HG02588 (cell line): Measurements from ENCODE around the gene PAIP2.
"Not testable (repeated sequence)": the region's sequence is repeated elsewhere in the genome, so short reads cannot be mapped to it uniquely, and the experiment has no call there.

Experiments used
- ATAC-seq: cut with Tn5 transposase; IDR thresholded peaks from one replicate; pipeline ENCODE4 v1.9.1; 2021; ENCODE audit warnings: mild to moderate bottlenecking, moderate library complexity; ENCODE audit not compliant: unreplicated experiment

The PAIP2 gene

DNA sequence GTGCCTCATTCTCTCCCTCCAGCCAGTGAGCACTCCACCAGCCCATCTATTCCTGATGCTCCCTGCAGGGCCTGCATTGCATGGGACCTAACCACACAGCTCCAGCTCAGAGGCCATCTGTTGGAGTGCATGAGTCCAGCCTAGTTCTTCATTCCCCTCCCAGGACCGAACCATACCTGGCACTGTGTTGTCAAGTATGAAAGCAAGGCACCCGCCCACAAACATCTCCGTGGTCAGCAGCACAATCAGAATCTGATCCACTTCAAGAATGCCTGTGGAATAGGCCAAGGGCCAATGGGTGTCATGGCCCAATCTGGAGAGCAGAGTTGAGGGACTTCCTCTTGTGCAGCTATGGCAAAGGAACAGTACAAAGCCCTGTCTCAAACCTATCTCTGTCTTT is 35.6 kb downstream of the PAIP2 start:
- no peak for ATAC-seq

DNA sequence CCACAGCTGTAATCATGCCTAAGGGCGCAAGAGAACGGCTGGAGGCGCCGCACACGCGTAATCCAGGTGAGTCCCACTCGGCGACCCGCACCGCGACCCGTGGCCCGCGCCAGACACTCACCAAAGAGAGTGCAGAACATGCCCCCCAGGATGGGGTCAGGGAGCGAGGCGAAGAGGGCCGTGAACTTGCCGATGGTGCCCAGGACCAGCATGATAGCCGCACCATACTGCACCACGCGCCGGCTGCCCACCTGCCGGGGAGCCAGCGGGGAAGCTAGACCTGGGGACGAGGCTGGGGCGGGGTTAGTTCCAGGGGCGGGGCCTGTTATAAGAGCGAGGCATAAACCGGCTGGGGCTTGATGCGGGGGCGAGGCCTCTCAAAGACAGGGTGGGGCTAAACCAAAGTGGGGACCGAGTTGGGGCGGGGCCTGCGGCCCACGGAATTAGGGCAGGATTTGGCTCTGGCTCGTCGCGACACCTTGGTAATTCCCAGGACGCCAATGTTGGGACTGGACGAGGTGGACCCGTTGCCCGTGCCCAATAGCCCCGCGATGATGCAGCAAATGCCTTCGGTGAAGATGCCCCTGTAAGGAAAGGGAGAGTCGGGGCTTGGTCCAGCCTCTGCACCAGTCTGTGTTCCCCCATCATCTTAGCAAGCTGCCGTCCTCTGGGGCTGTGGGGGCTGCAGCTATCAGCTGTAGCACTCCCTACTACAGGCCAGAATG is 36.6 kb downstream of the PAIP2 start:
- no peak for ATAC-seq

DNA sequence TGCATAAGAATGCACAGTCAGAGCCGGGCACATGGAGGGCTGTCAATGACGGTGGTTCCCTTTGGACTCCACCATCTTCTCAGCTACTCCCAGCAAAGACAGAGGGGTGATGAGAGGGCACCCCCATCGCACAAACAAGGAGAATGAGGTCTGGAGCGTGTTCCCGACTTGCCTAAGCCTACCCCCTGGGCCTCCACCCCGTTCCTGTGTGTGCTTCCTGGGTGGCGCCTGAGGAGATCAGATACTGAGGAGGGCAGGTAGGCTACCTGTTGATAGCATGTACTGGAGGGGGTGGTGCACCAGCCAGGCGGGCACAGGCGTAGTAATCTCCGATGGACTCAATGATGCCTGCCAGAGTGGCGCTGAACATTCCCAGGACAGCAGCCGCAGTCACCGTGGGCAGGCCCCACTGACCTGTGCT is 37.3 kb downstream of the PAIP2 start:
- no peak for ATAC-seq

DNA sequence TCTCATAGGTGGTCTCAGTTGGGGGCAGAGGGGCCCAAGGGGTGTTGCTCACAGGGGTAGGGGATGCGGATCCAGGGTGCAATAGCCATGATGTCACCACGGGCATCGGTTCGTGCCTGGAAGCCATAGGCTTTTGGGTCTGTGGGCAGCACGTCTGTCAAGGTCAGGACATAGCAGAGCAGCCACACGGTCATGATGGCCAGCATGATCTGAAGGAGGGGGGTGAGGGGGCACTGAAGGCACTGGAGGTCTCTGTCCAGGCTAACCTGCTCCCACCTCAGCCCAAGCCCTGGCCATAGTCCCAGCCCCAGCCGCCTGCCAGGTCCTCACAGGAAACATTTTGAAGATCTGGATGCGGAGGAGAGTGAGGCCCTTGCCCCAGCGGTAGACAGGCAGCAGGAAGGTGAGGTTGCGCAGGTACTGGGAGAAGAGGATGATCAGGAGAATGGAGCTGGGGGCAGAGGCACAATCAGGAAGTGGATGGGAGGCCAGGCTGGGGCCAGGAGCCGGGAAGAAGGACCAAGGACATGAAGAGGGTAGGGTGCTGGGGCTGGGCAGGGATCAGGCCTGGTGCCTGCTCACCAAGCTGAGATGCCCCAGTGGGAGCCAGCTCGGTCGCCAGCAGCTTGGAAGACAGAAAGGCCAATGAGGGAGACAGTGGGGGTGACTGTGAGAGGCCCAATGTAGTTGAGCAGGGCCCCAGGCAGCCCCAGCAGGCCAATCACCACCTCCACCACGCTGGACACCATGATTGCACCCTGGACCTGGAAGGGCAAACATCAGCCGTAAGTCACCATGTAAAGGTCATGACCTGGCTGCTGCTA is 38.2 kb downstream of the PAIP2 start:
- ATAC-seq: no peak

DNA sequence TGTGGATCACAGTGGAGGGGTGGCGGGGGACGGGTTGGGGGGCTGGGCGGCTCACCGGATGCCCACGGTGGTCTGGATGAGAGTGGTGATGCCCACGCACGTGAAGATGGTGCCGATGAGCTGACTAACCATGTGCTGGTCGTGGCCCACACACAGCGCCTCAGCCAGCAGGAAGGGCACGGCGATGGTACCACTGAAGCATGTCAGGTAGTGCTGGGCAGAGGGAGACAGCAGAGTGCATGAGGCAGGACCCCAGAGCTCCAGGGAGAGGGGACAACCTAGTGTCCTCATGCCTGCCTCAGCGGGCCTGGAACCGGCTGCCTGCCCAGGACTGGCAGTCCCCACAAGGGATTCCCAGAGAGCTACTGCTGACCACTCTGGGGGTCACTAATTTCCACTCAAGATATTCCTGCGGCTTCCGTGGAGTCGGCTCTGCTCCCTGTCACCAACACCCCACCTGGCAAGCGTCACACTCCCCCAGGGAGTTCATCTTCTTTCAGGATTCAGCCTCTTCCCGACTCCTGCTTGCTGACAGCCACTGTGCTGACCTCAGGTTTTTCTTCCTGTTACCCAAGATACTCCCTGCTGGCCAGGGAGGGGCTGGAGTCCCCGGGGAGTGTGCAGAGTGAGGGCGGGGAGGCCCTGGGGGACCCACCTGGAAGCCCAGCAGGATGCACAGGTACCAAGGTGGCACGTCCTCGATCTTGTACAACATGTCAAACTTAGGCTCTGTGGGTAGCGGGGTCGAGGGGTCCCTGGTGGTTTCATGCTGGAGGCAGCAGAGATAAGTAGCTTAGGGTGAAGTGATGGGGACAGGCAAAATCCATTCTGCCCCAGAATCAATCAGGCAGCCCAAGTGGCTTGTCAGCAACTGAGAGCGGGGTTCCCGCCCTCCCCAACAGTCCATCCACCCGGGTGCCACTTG is 40.4 kb downstream of the PAIP2 start:
- no peak for ATAC-seq

DNA sequence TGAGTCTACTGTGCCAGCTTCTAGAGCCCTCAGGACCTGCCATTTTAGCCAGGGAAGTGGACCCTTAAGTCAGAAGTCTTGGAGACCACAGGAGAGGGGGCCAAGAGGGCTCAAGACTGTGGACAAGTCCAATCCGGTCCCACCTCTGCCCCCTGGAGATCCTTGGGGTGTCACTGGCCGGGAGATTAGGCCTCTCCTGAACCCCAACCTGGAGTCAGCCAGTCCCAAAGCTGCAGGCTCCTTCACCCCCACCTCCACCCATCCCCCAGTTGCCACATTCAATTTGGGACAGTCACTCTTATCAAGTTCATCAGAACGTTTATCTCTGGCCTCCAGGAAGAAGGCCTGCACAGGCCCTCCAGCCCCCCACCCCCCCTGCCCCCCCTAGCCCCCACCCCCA is 41.2 kb downstream of the PAIP2 start:
- ATAC-seq: no peak

DNA sequence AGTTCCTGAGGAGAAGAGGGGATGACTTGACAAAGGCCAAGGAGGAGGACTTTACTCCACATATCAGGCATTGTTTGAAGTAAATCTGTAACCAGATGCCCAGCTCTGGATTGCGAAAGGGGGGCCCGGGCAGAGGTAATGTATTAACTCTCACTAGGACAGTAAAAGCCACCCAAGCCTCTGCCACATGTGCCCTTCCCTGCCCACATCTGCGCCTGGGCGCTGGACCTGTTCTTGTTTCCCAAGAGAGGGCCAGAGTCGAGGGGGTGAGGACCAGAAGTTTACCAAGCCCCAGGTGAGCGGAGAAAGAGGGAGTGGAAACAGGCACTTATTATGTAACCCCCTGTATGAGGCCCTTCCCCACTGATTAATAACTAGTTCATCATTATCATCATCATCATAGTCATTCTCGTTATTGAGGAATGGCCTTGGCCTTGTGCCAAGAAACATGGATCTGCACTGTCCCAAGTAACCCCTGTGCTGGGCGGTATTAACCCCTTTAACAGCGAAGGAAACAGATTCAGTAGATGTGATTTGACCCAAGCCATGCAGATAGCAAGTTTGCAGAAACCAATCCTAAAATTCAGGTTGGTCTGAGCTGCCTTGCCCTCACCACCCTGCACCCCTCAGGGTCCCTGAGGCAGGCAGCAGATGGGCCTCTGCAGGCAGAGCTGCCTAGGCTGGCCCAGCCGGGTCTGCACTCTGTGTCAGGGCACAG is 41.8 kb downstream of the PAIP2 start, which contains the start of gene SLC23A1:
TSS of gene SLC23A1 (minus strand) at position 23 of the 718 bp plus-strand sequence. CDS start 44 bp downstream, outside the sequence.
- ATAC-seq: no peak

DNA sequence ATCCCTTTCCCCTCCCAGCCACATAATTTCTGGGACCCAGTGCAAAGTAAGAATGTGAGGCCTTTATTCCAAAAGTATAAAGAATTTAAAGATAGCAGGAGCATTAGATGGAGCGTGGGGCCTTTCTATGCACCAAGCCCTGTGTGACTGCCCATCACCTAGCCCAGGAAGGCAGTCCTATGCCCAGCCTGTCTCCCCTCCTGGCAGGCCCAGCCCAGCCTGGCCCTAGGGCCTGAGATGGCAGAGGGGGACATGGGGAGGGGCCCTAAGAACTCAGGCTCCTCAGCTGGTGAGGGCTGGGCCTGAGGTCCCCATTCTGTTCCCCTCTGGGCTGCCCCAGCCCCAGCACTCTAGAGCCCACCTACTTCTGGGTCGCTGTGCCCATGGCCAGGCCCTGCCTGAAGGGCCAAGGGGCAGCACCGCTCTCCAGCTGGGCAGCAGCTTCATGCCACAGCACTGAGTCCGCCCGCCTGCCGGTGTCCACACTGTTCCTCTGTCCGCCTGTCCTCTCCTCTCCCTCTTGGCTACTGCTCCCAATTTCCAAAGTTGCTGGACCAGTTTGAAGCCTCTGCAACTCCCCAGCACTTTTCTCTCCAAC is 42.4 kb downstream of the PAIP2 start:
- no peak for ATAC-seq

DNA sequence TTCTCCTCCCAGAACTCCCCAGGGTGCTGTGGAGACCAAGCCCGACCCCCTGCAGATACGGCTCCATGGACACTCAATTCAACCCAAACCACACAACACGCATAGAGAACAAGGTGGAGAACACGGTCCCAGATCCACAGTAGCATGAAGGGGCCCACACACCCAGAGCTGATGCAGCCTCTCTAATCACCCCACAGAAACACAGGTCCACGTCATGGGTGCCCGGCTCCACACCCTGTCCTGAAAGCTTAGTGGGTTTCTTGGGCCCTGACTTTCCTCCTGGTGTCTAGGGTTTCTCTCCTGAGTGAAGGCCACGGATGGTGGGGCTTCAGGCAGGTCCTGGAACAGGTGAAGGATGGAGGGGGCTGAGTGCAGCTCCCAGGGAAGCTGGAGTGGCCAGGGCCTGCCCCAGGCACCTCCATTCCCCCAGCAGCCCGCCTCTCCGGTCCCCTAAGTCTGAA is 43.0 kb downstream of the PAIP2 start:
- no peak for ATAC-seq

DNA sequence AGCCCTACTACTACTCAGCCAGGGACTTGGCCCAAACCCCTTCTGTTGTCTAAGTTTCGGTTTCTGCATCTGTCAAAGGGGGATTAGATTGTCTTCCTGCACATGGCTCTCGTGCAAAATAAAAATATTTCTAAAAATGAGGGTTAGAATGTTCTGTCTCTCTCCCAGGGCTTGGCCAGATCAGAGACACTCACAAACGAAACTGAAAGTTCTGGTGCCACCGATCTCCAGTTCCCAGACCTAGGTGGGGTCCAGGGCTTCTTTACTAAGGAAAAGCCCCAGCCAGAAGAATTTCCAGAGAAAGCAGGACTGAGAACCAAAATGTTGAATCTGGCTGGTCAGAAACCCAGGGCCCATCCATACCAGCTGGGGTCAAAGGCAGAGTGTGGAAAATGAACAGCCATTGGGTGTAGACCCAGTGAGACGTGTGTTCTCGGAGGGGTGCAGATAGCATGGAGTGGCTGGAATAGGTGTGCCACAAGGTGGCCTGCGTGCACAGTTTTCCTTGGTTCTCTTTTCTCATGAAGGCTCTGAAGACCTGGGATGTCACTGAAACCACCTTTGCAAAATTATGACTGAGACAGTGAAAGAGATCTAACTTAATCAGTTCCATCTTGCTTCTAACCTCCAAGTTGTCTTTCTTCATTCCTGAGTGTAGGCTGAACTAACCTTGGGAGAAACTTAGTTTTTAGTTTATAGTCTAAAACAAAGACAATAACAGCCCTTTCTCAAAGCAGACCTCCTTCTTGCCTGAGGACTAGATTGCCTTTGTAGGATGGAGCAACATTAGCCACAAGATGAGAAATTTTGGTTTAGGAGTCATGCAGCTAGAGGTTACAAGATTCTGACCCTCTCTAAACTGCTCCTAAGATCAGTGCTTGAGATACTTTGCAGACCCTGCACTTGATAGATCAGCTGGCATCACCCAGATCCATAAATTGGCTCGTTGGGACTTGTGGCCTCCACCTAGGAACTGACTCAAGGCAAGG is 43.7 kb downstream of the PAIP2 start:
- ATAC-seq: no peak

DNA sequence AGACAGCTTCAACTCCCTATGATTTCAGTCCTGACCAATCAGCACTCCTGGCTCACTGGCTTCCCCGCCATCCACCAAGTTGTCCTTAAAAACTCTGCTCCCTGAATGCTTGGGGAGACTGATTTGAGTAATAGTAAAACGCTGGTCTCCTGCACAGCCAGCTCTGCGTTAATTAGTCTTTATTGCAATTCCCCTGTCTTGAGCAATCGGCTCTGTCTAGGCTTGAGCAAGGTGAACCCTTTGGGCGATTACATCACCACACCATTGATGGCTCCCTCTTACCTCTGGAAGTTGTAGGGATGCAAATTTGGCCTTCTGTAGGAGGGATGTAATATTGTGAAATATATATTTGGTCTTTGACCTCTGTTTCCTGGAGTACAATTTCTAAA is 44.4 kb downstream of the PAIP2 start:
- ATAC-seq: no peak

DNA sequence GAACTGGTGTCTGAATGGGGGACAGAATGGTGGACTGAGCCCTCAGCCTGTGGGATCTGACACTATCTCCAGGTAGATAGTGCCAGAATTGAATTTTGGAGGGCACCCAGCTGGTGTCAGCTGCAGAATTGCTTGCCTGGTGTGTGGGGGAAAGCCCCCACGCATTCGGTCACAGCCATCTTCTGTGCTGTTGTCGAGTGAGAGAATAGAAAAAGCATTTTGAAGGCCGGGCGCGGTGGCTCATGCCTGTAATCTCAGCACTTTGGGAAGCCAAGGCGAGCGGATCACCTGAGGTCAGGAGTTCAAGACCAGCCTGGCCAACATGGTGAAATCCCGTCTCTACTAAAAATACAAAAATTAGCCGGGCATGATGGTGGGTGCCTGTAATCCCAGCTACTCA is 45.3 kb downstream of the PAIP2 start:
- not testable (repeated sequence) for ATAC-seq

DNA sequence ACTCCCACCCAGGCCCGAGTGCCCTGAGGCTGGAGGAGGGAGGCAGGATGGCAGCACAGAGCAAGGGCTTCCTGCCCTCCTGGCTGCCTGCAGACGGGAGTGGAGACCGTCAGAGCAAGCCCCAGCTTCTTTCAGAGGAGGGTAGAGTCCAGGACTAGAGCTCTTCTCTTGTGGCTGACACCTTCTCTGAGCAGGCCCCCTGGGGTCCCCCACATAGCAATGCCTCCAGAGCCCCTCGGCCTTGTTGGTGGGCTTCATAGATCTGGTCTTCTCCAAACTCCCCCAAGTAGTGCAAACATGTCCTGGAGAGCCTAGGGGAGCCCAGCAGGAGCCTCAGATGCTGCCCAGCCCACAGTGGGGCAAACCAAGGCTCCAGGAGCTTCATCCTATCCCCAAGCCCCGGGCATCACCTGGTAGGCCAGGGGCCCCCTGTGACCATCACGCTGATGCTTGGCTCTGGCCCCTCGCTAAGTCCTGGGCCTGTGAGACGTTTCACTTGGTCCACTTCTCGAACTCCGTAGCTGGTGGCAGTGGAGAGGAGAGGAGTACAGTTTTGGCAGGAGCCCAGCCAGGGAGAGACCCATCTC is 46.0 kb downstream of the PAIP2 start:
- no peak for ATAC-seq

DNA sequence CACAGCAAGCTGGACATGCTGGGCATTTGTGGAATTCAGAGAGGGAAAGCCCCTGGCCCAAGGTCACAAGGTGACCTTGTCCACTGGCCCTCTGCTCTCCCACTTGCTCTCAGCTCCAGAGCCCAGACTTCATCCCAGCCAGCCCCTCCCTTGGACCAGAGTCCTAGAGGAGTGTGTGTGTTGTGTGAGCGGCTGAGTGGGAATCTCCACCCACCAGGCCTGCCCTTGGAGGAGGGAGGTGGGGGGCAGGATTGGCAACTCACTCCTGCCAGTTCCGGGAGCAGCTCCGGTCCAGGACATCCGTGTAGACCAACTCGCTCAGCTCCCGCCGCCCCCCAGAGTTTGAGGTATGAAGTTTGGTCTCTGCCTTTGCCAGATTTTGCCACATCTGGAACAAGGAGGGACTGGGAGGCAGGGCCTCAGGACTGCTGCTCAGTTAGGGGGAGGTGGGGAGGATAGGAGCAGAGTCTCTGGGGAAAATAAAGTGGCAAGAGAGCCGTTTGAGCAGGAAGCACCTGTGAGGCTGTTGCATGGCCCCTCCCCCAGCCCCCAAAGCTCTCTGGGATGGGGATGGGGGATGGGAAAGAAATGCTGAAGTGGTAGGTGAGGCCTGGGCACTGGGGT is 46.7 kb downstream of the PAIP2 start:
- ATAC-seq: no peak

DNA sequence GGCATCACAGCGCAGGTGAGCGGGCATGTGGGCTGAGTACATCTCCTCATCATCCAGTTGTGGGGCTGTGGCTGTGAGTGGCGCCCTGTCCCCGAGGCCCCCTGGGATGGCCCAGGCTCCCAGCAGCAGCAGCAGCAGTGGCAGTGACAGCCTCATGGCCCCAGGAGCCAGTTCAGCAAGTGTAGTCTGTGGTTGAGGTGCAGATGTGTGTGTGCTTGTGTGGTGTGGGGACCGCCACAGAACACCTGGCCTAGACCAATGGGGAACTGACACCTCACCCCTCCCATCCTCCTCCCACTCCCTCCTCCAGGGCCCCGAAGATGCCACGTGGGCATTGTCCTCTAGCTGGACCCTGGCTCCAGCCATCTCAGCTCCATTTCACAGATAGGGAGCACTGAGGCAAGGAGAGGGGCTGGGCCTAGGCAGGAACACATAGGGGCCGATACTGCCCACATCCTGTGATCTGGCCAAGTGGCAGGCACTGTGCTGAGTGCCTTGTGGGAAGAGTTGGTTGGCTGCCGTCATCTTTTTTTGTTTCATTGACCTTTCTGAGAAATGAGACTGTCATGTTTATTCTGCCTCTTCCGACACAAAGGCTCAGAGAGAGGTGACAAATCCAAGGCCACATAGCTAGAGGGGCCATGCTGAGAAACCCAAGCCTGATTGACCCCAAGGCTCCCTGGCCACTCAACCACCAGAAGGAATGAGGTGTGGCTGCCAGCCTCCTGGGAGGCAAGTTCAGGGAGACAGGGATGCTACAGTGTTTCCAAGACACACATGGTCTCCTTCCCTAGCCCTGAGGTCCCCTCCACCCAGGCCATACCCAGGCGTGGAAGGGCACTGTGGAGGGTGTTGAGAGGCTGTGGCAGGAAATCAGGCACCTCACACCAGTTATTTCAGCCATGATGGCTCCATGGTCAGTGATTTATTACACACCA is 48.3 kb downstream of the PAIP2 start, which contains the start of gene MZB1:
TSS of gene MZB1 (minus strand) at position 213 of the 938 bp plus-strand sequence. CDS start at position 156, 57 bp downstream.
- ATAC-seq: peak; percentile 34

DNA sequence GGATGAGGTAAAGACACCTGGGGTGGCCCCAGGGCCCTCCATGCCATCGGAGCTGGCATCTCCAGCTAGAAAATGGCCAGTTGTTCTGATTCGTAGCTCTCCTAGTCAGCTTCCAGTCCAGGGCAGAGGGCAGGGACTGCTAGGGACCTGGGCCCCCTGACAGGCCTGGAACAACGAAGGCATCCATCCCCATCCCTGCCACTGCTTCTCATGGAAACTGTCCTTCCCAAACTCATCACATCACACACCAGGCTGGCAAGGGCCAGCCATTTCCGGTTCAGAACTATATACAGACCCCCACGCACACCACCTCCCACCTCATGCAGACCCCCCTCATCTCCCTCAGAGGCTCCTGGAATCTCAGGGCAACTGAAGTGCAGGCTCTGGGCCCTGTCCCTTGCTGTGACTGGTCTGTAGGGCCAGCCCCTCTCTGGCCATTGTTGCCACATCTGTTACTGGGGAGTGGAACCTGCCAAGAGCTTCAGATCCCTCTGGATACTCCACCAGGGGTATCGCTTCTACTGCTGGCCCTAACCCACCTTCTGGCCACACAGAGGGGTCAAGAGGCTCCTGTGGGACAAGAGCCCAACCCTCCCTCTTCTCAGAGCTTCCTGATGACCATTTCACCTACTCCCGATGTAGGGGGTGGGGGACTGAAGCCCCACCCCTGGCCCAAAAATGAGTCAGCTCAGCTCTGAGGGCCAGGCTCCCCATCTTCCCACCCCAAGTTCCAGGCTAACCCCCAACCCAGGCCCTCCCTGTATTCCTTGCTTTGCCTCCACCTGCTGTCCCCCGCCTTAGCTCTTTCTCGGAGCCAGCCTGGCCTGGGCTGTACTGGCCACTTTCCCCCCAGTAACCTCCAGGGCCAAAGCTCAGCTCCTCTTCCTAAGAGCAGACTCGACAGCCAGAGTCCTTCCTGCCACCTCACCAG is 49.2 kb downstream of the PAIP2 start:
- no peak for ATAC-seq
